ENCODE measurements around the gene KIFC1.

Gene KIFC1

GRCh38 chr6:33432546-33432945 lies 40.9 kb downstream of the KIFC1 start:
- Histone ChIP-seq H3K36me3 (ENCODE audit: control insufficient read depth in 4 of 4, insufficient read depth in 4 of 4, low read length in 3 of 4) (peaks cover 4 to 26% (median 18%) of the 10 kb centered on the region in 4 experiments), H3K27me3 (replicated peaks in 2 of 5; ENCODE audit: control insufficient read depth in 4 of 5, insufficient read depth in 5 of 5, low read length in 4 of 5) (no peaks in the 10 kb centered on the region), H3K27ac (ENCODE audit: insufficient read depth in 1 of 2, low read depth in 1 of 2, low read length in 2 of 2, poor library complexity in 1 of 2, severe bottlenecking in 2 of 2) (peak overlapping the region in 1 of 2 experiments; percentile 71), H3K9me3 (ENCODE audit: control extremely low read depth in 1 of 5, control insufficient read depth in 4 of 5, insufficient read depth in 2 of 5, low read depth in 1 of 5, low read length in 4 of 5) (no peaks in the 10 kb centered on the region), H3K4me1 (ENCODE audit: control extremely low read depth in 1 of 4, control insufficient read depth in 4 of 4, insufficient read depth in 4 of 4, low read length in 3 of 4) (peaks cover 15 to 60% (median 58%) of the 10 kb centered on the region in 4 experiments), H3K4me3 (ENCODE audit: control insufficient read depth in 1 of 7, extremely low read depth in 1 of 7, insufficient read depth in 4 of 7, low read depth in 2 of 7, low read length in 6 of 7) (peak overlapping the region in 6 of 7 experiments; percentile 40 to 68 (median 56))
- DNase-seq = no peak
- CTCF ChIA-PET = interaction anchor here (1.4 kb wide), 1 partner anchor 9 kb away, joined by 4 read pairs; no protein-coding TSS in a partner anchor
- POLR2A ChIA-PET = no interaction called here
- 13% methylated on average over 6 of the region's 10 CpGs for WGBS (ENCODE audit: insufficient coverage)

GRCh38 chr6:33433001-33433543 lies 41.4 kb downstream of the KIFC1 start:
- POLR2A ChIA-PET = no interaction called here
- 100% methylated on average over 1 of the region's 1 CpG for WGBS (ENCODE audit: insufficient coverage)
- peak overlapping the region in 5 of 7 experiments; percentile 13 to 68 (median 57) for H3K4me3 ChIP-seq (ENCODE audit: control insufficient read depth in 1 of 7, extremely low read depth in 1 of 7, insufficient read depth in 4 of 7, low read depth in 2 of 7, low read length in 6 of 7)
- DNase-seq = no peak
- CTCF ChIA-PET = no interaction called here
- no peak overlapping the region for H3K27ac ChIP-seq (ENCODE audit: insufficient read depth in 1 of 2, low read depth in 1 of 2, low read length in 2 of 2, poor library complexity in 1 of 2, severe bottlenecking in 2 of 2)
- H3K9me3 ChIP-seq (ENCODE audit: control extremely low read depth in 1 of 5, control insufficient read depth in 4 of 5, insufficient read depth in 2 of 5, low read depth in 1 of 5, low read length in 4 of 5) = no peaks in the 10 kb centered on the region
- H3K4me1 ChIP-seq (ENCODE audit: control extremely low read depth in 1 of 4, control insufficient read depth in 4 of 4, insufficient read depth in 4 of 4, low read length in 3 of 4) = peaks cover 15 to 59% (median 57%) of the 10 kb centered on the region in 4 experiments
- H3K27me3 ChIP-seq (replicated peaks in 2 of 5; ENCODE audit: control insufficient read depth in 4 of 5, insufficient read depth in 5 of 5, low read length in 4 of 5) = no peaks in the 10 kb centered on the region
- H3K36me3 ChIP-seq (ENCODE audit: control insufficient read depth in 4 of 4, insufficient read depth in 4 of 4, low read length in 3 of 4) = peaks cover 5 to 31% (median 21%) of the 10 kb centered on the region in 4 experiments

- POLR2A ChIA-PET = interaction anchor here (0.7 kb wide), 1 partner anchor 12 kb away, joined by 3 read pairs; no protein-coding TSS in a partner anchor
- CTCF ChIA-PET = interaction anchor here (0.6 to 2.0 kb wide), 2 partner anchors 8 to 102 kb away, joined by 3 to 6 read pairs; no protein-coding TSS in a partner anchor
- Histone ChIP-seq H3K9me3 (ENCODE audit: control extremely low read depth in 1 of 5, control insufficient read depth in 4 of 5, insufficient read depth in 2 of 5, low read depth in 1 of 5, low read length in 4 of 5) (no peaks in the 10 kb centered on the region), H3K27me3 (replicated peaks in 2 of 5; ENCODE audit: control insufficient read depth in 4 of 5, insufficient read depth in 5 of 5, low read length in 4 of 5) (no peaks in the 10 kb centered on the region), H3K4me1 (ENCODE audit: control extremely low read depth in 1 of 4, control insufficient read depth in 4 of 4, insufficient read depth in 4 of 4, low read length in 3 of 4) (peaks cover 15 to 54% (median 51%) of the 10 kb centered on the region in 4 experiments), H3K36me3 (ENCODE audit: control insufficient read depth in 4 of 4, insufficient read depth in 4 of 4, low read length in 3 of 4) (peaks cover 6 to 37% (median 27%) of the 10 kb centered on the region in 4 experiments), H3K27ac (ENCODE audit: insufficient read depth in 1 of 2, low read depth in 1 of 2, low read length in 2 of 2, poor library complexity in 1 of 2, severe bottlenecking in 2 of 2) (no peak overlapping the region), H3K4me3 (ENCODE audit: control insufficient read depth in 1 of 7, extremely low read depth in 1 of 7, insufficient read depth in 4 of 7, low read depth in 2 of 7, low read length in 6 of 7) (peak overlapping the region in 2 of 7 experiments; percentile 57 to 68)
- 19% methylated on average over 9 of the region's 17 CpGs for WGBS (ENCODE audit: insufficient coverage)
- DNase-seq = no peak
Measured at GRCh38 chr6:33433544-33434191, 42.0 kb downstream of the KIFC1 start.

GRCh38 chr6:33434961-33435360 lies 43.3 kb downstream of the KIFC1 start:
- Histone ChIP-seq H3K36me3 (ENCODE audit: control insufficient read depth in 4 of 4, insufficient read depth in 4 of 4, low read length in 3 of 4) (peaks cover 6 to 46% (median 31%) of the 10 kb centered on the region in 4 experiments), H3K27ac (ENCODE audit: insufficient read depth in 1 of 2, low read depth in 1 of 2, low read length in 2 of 2, poor library complexity in 1 of 2, severe bottlenecking in 2 of 2) (no peak overlapping the region), H3K4me1 (ENCODE audit: control extremely low read depth in 1 of 4, control insufficient read depth in 4 of 4, insufficient read depth in 4 of 4, low read length in 3 of 4) (peaks cover 10 to 41% (median 38%) of the 10 kb centered on the region in 4 experiments), H3K27me3 (replicated peaks in 2 of 5; ENCODE audit: control insufficient read depth in 4 of 5, insufficient read depth in 5 of 5, low read length in 4 of 5) (no peaks in the 10 kb centered on the region), H3K4me3 (ENCODE audit: control insufficient read depth in 1 of 7, extremely low read depth in 1 of 7, insufficient read depth in 4 of 7, low read depth in 2 of 7, low read length in 6 of 7) (no peak overlapping the region), H3K9me3 (ENCODE audit: control extremely low read depth in 1 of 5, control insufficient read depth in 4 of 5, insufficient read depth in 2 of 5, low read depth in 1 of 5, low read length in 4 of 5) (no peaks in the 10 kb centered on the region)
- CTCF ChIA-PET = interaction anchor here (0.9 to 2.0 kb wide), 2 partner anchors 9 to 46 kb away, joined by 3 to 6 read pairs; no protein-coding TSS in a partner anchor
- 95% methylated on average over 4 of the region's 4 CpGs for WGBS (ENCODE audit: insufficient coverage)
- no peak for DNase-seq
- POLR2A ChIA-PET = no interaction called here

GRCh38 chr6:33437666-33438065 lies 46.0 kb downstream of the KIFC1 start:
- H3K4me3 ChIP-seq (ENCODE audit: control insufficient read depth in 1 of 7, extremely low read depth in 1 of 7, insufficient read depth in 4 of 7, low read depth in 2 of 7, low read length in 6 of 7) = no peak overlapping the region
- H3K27ac ChIP-seq (ENCODE audit: insufficient read depth in 1 of 2, low read depth in 1 of 2, low read length in 2 of 2, poor library complexity in 1 of 2, severe bottlenecking in 2 of 2) = no peak overlapping the region
- DNase-seq = no peak
- 94% methylated on average over 14 of the region's 18 CpGs for WGBS (ENCODE audit: insufficient coverage)
- POLR2A ChIA-PET = no interaction called here
- H3K27me3 ChIP-seq (replicated peaks in 2 of 5; ENCODE audit: control insufficient read depth in 4 of 5, insufficient read depth in 5 of 5, low read length in 4 of 5) = no peaks in the 10 kb centered on the region
- H3K4me1 ChIP-seq (ENCODE audit: control extremely low read depth in 1 of 4, control insufficient read depth in 4 of 4, insufficient read depth in 4 of 4, low read length in 3 of 4) = peaks cover 3 to 14% (median 11%) of the 10 kb centered on the region in 4 experiments
- CTCF ChIA-PET = interaction anchor here (1.4 to 1.5 kb wide), 2 partner anchors 12 to 16 kb away, joined by 3 to 4 read pairs; no protein-coding TSS in a partner anchor
- H3K36me3 ChIP-seq (ENCODE audit: control insufficient read depth in 4 of 4, insufficient read depth in 4 of 4, low read length in 3 of 4) = peaks cover 10 to 73% (median 52%) of the 10 kb centered on the region in 4 experiments
- H3K9me3 ChIP-seq (ENCODE audit: control extremely low read depth in 1 of 5, control insufficient read depth in 4 of 5, insufficient read depth in 2 of 5, low read depth in 1 of 5, low read length in 4 of 5) = no peaks in the 10 kb centered on the region

- CTCF ChIA-PET = no interaction called here
- Histone ChIP-seq H3K4me3 (ENCODE audit: control insufficient read depth in 1 of 7, extremely low read depth in 1 of 7, insufficient read depth in 4 of 7, low read depth in 2 of 7, low read length in 6 of 7) (no peak overlapping the region), H3K27ac (ENCODE audit: insufficient read depth in 1 of 2, low read depth in 1 of 2, low read length in 2 of 2, poor library complexity in 1 of 2, severe bottlenecking in 2 of 2) (no peak overlapping the region), H3K9me3 (ENCODE audit: control extremely low read depth in 1 of 5, control insufficient read depth in 4 of 5, insufficient read depth in 2 of 5, low read depth in 1 of 5, low read length in 4 of 5) (no peaks in the 10 kb centered on the region), H3K27me3 (replicated peaks in 2 of 5; ENCODE audit: control insufficient read depth in 4 of 5, insufficient read depth in 5 of 5, low read length in 4 of 5) (no peaks in the 10 kb centered on the region), H3K36me3 (ENCODE audit: control insufficient read depth in 4 of 4, insufficient read depth in 4 of 4, low read length in 3 of 4) (peaks cover 10 to 85% (median 62%) of the 10 kb centered on the region in 4 experiments), H3K4me1 (ENCODE audit: control extremely low read depth in 1 of 4, control insufficient read depth in 4 of 4, insufficient read depth in 4 of 4, low read length in 3 of 4) (no peaks in the 10 kb centered on the region)
- POLR2A ChIA-PET = no interaction called here
- 100% methylated on average over 3 of the region's 3 CpGs for WGBS (ENCODE audit: insufficient coverage)
- no peak for DNase-seq
Measured at GRCh38 chr6:33438978-33439594, 47.5 kb downstream of the KIFC1 start.

Measured in common myeloid progenitor, CD34-positive (primary cell).